ENCODE measurements around the gene CDKAL1. TPM values are rescaled to one million over a fixed set of nuclear protein-coding genes. Genes with fewer than 3 reads are reported as not detected.

The CDKAL1 gene
- total RNA-seq, 1 experiment from 2014 or later, result 20.6 TPM

GRCh38 chr6:20965915-20966314, 431.7 kb downstream of the CDKAL1 start (continued):
- TF ChIP-seq ZNF512 (CRISPR knock-in tag; IDR thresholded peaks at IDR 0.05; ENCODE audit: borderline replicate concordance) (no peak), ELF4 (CRISPR knock-in tag; IDR thresholded peaks at IDR 0.05; ENCODE audit: low read depth) (no peak), ZNF317 (CRISPR knock-in tag; IDR thresholded peaks at IDR 0.05; ENCODE audit: borderline replicate concordance, low read depth) (no peak), HMGXB4 (CRISPR knock-in tag; IDR thresholded peaks at IDR 0.05) (no peak)

GRCh38 chr6:20969551-20969950, 435.3 kb downstream of the CDKAL1 start:
- TF ChIP-seq MXD4 (CRISPR knock-in tag; IDR thresholded peaks at IDR 0.05; ENCODE audit: borderline replicate concordance), result no peak
- no peak for TF ChIP-seq NFATC4 (CRISPR knock-in tag; IDR thresholded peaks at IDR 0.05)
- TF ChIP-seq RORB (CRISPR knock-in tag; IDR thresholded peaks at IDR 0.05), result no peak
- no peak for TF ChIP-seq ARID4B (CRISPR knock-in tag; IDR thresholded peaks at IDR 0.05; ENCODE audit: borderline replicate concordance)
- no peak for TF ChIP-seq PREB (CRISPR knock-in tag; IDR thresholded peaks at IDR 0.05; ENCODE audit: borderline replicate concordance)
- TF ChIP-seq EMX1 (CRISPR knock-in tag; IDR thresholded peaks at IDR 0.05), result no peak
- Mint-ChIP-seq H3K27ac (no peak overlapping the region), H3K27me3 (ENCODE audit: low read depth) (no peaks in the 10 kb centered on the region), H3K4me1 (peaks cover 6% of the 10 kb centered on the region), H3K4me3 (no peak overlapping the region), H3K9me3 (peaks cover 28% of the 10 kb centered on the region), H3K36me3 (peaks cover 15% of the 10 kb centered on the region)
- ChIA-PET POLR2A (no interaction called here), CTCF (no interaction called here)
- ATAC-seq (no peak), DNase-seq (ENCODE audit: low spot score) (no peak)

- ChIA-PET POLR2A (no interaction called here), CTCF (no interaction called here)
- Mint-ChIP-seq H3K4me3 (no peak overlapping the region), H3K27ac (no peak overlapping the region), H3K27me3 (ENCODE audit: low read depth) (no peaks in the 10 kb centered on the region), H3K4me1 (no peaks in the 10 kb centered on the region), H3K9me3 (no peaks in the 10 kb centered on the region), H3K36me3 (no peaks in the 10 kb centered on the region)
- ATAC-seq (no peak), DNase-seq (ENCODE audit: low spot score) (no peak)
- TF ChIP-seq CBFB (CRISPR knock-in tag; IDR thresholded peaks at IDR 0.05; ENCODE audit: low read depth), result no peak
- no peak for TF ChIP-seq ZNF396 (CRISPR knock-in tag; IDR thresholded peaks at IDR 0.05; ENCODE audit: borderline replicate concordance)
- no peak for TF ChIP-seq CREM (CRISPR knock-in tag; IDR thresholded peaks at IDR 0.05)
- TF ChIP-seq ATF2 (CRISPR knock-in tag; IDR thresholded peaks at IDR 0.05; ENCODE audit: borderline replicate concordance, low read depth), result no peak
- no peak for TF ChIP-seq ZMAT4 (CRISPR knock-in tag; IDR thresholded peaks at IDR 0.05)
- no peak for TF ChIP-seq HMGXB4 (CRISPR knock-in tag; IDR thresholded peaks at IDR 0.05)
Measured at GRCh38 chr6:20976391-20976918, 442.2 kb downstream of the CDKAL1 start.
